Progenitor cell of endocrine pancreas (in vitro differentiated cells): ENCODE measurements around the gene SPTBN5. TPM values are rescaled to one million over a fixed set of nuclear protein-coding genes. Genes with fewer than 3 reads are reported as not detected.
A peak's percentile ranks its signal among the peaks of the same experiment; 100 is the strongest.

Experiments used
- DNase-seq: peaks from one replicate; pipeline ENCODE4 v3.0.0; 2021; ENCODE audit warnings: low spot score; ENCODE audit not compliant: unreplicated experiment
- H3K27ac Mint-ChIP-seq: 2 replicates; pipeline ENCODE4 v1.8.0; 2021; ENCODE audit warnings: mild to moderate bottlenecking, moderate library complexity, mixed read lengths
- H3K27me3 Mint-ChIP-seq: 2 replicates; pipeline ENCODE4 v1.8.0; 2021; ENCODE audit warnings: mixed read lengths
- H3K36me3 Mint-ChIP-seq: 2 replicates; pipeline ENCODE4 v1.8.0; 2022; ENCODE audit warnings: mixed read lengths; ENCODE audit not compliant: insufficient read depth
- H3K4me1 Mint-ChIP-seq: 2 replicates; pipeline ENCODE4 v1.8.0; 2021; ENCODE audit warnings: low read depth, mixed read lengths
- H3K4me3 Mint-ChIP-seq: 2 replicates; pipeline ENCODE4 v1.8.0; 2021; ENCODE audit warnings: low read depth, mild to moderate bottlenecking, moderate library complexity, mixed read lengths
- H3K9me3 Mint-ChIP-seq: 2 replicates; pipeline ENCODE4 v1.8.0; 2021; ENCODE audit warnings: low read depth, mixed read lengths
- total RNA-seq: library from RNA; stranded (reverse); gene quantifications from 2 replicates; pipeline ENCODE4 v1.2.1, GENCODE V29; 2021
- TF ChIP-seq, protein P1 (sequence below): fragments of 200-600 bp; sonication (generic); IDR thresholded peaks from one replicate; pipeline ENCODE4 v1.5.0; 2021; ENCODE audit warnings: antibody characterized with exemption, mild to moderate bottlenecking; ENCODE audit not compliant: unreplicated experiment

SPTBN5 gene
- total RNA-seq, 1 donor from 2014 or later, result 7.9 TPM

DNA sequence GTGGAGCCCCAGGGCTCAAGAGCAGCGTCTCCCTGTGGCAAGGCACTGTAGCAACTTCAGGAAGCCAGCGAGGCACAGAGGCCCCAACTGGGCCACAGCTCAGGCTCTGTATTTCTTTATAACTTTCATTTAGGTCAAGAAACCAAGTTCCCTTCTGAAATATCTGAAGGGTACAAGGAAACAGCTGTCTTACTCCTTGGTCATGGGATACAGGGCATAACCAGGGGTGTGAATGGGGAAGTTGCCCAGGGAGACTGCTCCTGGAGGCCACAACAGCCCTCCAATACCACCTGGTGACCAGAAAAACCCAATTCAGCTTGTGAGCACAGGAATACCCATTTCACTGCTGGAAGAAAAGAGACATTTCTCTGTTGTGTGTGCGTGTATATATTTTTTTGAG lies 13.3 kb upstream of the SPTBN5 start:
- Mint-ChIP-seq H3K9me3 (no peaks in the 10 kb centered on the region), H3K4me1 (peaks cover 12% of the 10 kb centered on the region), H3K27ac (no peak overlapping the region), H3K4me3 (no peak overlapping the region), H3K36me3 (peaks cover 10% of the 10 kb centered on the region), H3K27me3 (no peaks in the 10 kb centered on the region)
- no peak for DNase-seq
- TF ChIP-seq, protein P1, sequence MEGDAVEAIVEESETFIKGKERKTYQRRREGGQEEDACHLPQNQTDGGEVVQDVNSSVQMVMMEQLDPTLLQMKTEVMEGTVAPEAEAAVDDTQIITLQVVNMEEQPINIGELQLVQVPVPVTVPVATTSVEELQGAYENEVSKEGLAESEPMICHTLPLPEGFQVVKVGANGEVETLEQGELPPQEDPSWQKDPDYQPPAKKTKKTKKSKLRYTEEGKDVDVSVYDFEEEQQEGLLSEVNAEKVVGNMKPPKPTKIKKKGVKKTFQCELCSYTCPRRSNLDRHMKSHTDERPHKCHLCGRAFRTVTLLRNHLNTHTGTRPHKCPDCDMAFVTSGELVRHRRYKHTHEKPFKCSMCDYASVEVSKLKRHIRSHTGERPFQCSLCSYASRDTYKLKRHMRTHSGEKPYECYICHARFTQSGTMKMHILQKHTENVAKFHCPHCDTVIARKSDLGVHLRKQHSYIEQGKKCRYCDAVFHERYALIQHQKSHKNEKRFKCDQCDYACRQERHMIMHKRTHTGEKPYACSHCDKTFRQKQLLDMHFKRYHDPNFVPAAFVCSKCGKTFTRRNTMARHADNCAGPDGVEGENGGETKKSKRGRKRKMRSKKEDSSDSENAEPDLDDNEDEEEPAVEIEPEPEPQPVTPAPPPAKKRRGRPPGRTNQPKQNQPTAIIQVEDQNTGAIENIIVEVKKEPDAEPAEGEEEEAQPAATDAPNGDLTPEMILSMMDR, result no peak

DNA sequence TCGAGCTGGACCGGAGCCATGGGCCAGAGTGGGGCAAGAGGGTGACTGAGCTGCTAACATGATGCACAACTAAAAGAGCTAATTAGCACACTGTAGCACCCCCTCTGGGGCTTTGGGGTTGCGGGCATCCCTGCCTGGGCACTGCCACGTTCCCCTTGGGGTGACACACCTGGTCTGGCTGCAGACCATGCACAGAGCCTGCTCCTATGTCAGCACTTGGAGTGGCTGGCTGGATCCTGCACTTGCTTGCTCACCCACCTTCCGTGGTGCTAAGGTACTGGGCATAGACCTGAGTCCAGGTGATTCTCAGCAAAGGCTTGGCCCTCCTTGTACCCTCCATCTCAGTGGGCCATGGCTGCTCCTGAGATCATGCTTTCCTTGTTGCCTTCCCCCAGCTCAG lies 12.8 kb upstream of the SPTBN5 start:
- TF ChIP-seq, protein P1, result no peak
- no peaks in the 10 kb centered on the region for H3K27me3 Mint-ChIP-seq
- peaks cover 12% of the 10 kb centered on the region for H3K36me3 Mint-ChIP-seq
- H3K27ac Mint-ChIP-seq, result no peak overlapping the region
- no peaks in the 10 kb centered on the region for H3K9me3 Mint-ChIP-seq
- no peak overlapping the region for H3K4me3 Mint-ChIP-seq
- peaks cover 14% of the 10 kb centered on the region for H3K4me1 Mint-ChIP-seq
- no peak for DNase-seq

DNA sequence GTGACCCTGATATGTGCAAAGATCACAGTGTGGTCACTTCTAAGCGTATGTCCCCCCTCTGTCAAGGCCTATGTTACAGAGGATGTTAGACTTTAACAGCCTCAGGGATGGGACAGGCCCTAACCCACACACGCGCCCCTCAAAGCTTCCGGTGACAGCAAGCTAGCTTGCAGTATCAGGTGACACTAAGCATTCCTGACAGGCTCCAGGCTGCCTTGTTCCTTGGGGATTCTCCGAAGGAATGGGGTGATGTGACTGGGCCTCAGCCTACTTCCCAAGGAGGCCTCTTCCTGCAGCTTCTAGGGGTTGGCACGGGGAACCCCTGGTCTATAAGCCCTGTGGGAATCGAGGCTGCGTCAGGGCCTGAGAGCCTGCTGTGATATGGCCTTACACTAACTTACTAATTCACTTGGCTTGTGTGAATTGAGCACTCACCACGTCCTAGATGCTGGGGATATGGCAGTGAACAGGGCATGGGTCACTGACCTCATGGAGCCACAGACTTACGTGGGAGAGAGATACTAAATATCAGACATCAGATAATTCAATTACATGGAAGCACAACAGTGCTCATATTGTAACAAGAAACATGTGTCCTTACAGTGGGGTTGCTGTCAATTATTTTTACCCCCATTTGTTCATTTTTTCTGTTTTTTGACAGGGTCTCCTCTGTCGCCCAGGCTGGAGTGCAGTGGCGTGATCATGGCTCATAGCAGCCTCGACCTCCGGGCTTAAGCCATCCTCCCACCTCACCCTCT lies 11.4 kb upstream of the SPTBN5 start:
- Mint-ChIP-seq H3K27me3 (no peaks in the 10 kb centered on the region), H3K4me3 (no peak overlapping the region), H3K4me1 (peaks cover 18% of the 10 kb centered on the region), H3K36me3 (peaks cover 13% of the 10 kb centered on the region), H3K27ac (no peak overlapping the region), H3K9me3 (no peaks in the 10 kb centered on the region)
- TF ChIP-seq, protein P1, result no peak
- DNase-seq, result no peak

DNA sequence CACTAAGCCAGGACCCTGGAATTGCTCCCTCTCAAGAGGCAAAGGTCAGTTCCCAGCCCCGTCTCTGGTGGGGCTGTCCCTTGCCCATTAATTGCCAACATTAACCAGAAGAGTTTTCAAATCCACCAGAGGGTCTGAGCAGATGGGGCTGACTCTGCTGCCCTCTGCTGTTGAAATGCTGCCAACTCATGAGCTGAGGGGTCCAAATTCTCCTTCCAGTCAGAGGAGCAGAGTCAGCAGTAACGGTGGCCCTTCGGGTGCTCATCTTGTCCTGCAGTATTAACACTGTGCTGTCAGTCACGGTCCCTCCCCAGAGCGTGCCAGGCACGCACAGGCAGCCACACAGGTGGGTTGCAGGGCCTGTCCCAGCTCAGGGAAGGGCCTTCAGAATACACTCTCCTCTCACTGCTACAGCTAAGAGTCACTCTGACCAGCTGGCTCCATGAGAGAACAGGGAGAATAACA lies 10.7 kb upstream of the SPTBN5 start:
- Mint-ChIP-seq H3K4me3 (no peak overlapping the region), H3K27ac (peak overlapping the region; percentile 23), H3K4me1 (peaks cover 16% of the 10 kb centered on the region), H3K9me3 (no peaks in the 10 kb centered on the region), H3K36me3 (peaks cover 11% of the 10 kb centered on the region), H3K27me3 (no peaks in the 10 kb centered on the region)
- peak; percentile 65 for DNase-seq
- TF ChIP-seq, protein P1, result peak; percentile 91

DNA sequence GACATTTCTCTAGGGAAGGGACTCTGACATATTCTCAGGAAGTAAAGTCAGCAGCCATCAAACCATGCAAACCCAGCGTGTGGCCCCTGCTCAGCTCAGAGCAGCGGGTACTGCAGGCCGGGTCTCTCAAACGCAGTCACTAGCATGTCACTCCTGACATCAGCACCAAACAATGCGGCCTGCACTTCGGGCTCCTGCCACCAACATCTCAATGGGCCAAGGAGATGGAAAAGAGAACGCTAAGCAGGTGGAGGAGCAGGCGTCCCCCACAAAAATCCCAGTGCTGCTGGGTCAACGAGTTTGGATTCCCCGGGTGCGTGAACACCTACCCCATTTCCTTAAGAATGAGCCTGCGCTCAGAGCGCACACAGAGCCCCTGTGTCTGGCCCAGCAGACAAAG lies 9.9 kb upstream of the SPTBN5 start:
- H3K27me3 Mint-ChIP-seq, result no peaks in the 10 kb centered on the region
- no peak for DNase-seq
- no peak overlapping the region for H3K27ac Mint-ChIP-seq
- H3K36me3 Mint-ChIP-seq, result peaks cover 14% of the 10 kb centered on the region
- H3K4me3 Mint-ChIP-seq, result no peak overlapping the region
- peaks cover 15% of the 10 kb centered on the region for H3K4me1 Mint-ChIP-seq
- TF ChIP-seq, protein P1, result no peak
- H3K9me3 Mint-ChIP-seq, result no peaks in the 10 kb centered on the region
